HEK293 (cell line): ENCODE results near the gene DHRS4.

Experiments used
- CTCF ChIA-PET: fragments of 350-600 bp; formaldehyde crosslinking; extraction: SDS; loops from one replicate; lab custom pipeline; 2021; ENCODE audit warnings: antibody characterized with exemption; lab: Yijun Ruan, JAX
- POLR2A ChIA-PET: fragments of 300-600 bp; formaldehyde crosslinking; extraction: SDS; loops from one replicate; lab custom pipeline; 2020; ENCODE audit warnings: antibody characterized with exemption, inconsistent platforms; lab: Yijun Ruan, JAX
- H3K27ac ChIP-seq: fragments of 200-500 bp; sonication (Bioruptor generic); 2 replicates; pipeline ENCODE4 v1.5.1; 2014; ENCODE audit warnings: low read depth, low read length, control low read depth, inconsistent platforms; ENCODE audit errors: extremely low read depth
- H3K36me3 ChIP-seq, 2 experiments: fragments of 200-500 bp in 1 of 2; sonication (Bioruptor generic) in 1 of 2; 1 replicate in 1 of 2; 2 replicates in 1 of 2; pipeline ENCODE4 v1.5.1; 2014 to 2017; ENCODE audit warnings: inconsistent platforms in 2 of 2, low read length in 2 of 2; ENCODE audit not compliant: control insufficient read depth in 2 of 2, insufficient read depth in 1 of 2
- H3K4me1 ChIP-seq: fragments of 200-500 bp; sonication (Bioruptor generic); 2 replicates; pipeline ENCODE4 v1.5.1; 2014; ENCODE audit warnings: mild to moderate bottlenecking, low read length, inconsistent platforms; ENCODE audit not compliant: control insufficient read depth, insufficient read depth
- H3K4me3 ChIP-seq: 2 replicates; pipeline ENCODE4 v1.5.1; 2011; ENCODE audit warnings: low read depth, mild to moderate bottlenecking, control low read depth, low read length, moderate library complexity
- H3K9me3 ChIP-seq: fragments of 200-500 bp; sonication (Bioruptor generic); 2 replicates; pipeline ENCODE4 v1.5.1; 2014; ENCODE audit warnings: low read depth, low read length, inconsistent platforms; ENCODE audit not compliant: control insufficient read depth, insufficient read depth
- GLIS1 ChIP-seq: fragments of 450-650 bp; formaldehyde crosslinking; IDR thresholded peaks from 2 replicates; pipeline ENCODE4 v1.5.1; 2016; ENCODE audit warnings: missing biosample characterization, missing genetic modification characterization
- KLF16 ChIP-seq: fragments of 450-650 bp; formaldehyde crosslinking; IDR thresholded peaks from 2 replicates; pipeline ENCODE4 v1.5.1; 2017; ENCODE audit warnings: missing biosample characterization, missing genetic modification characterization
- SCRT2 ChIP-seq: fragments of 450-650 bp; formaldehyde crosslinking; IDR thresholded peaks from 2 replicates; pipeline ENCODE4 v1.5.1; 2016; ENCODE audit warnings: missing biosample characterization, missing genetic modification characterization
- ZBTB17 ChIP-seq: fragments of 450-650 bp; formaldehyde crosslinking; IDR thresholded peaks from 2 replicates; pipeline ENCODE4 v1.5.1; 2016; ENCODE audit warnings: missing biosample characterization, missing genetic modification characterization
- ZNF112 ChIP-seq: fragments of 450-650 bp; formaldehyde crosslinking; IDR thresholded peaks from 2 replicates; pipeline ENCODE4 v1.5.0; 2017; ENCODE audit warnings: missing biosample characterization, missing genetic modification characterization
- ZNF146 ChIP-seq: fragments of 450-650 bp; formaldehyde crosslinking; IDR thresholded peaks from 2 replicates; pipeline ENCODE4 v1.5.1; 2016; ENCODE audit warnings: missing biosample characterization, missing genetic modification characterization
- ZNF174 ChIP-seq: fragments of 450-650 bp; formaldehyde crosslinking; IDR thresholded peaks from 2 replicates; pipeline ENCODE4 v1.5.0; 2017; ENCODE audit warnings: missing biosample characterization, mild to moderate bottlenecking, missing genetic modification characterization
- ZNF302 ChIP-seq: fragments of 450-650 bp; formaldehyde crosslinking; IDR thresholded peaks from 2 replicates; pipeline ENCODE4 v1.5.1; 2016; ENCODE audit warnings: missing biosample characterization, missing genetic modification characterization, low read depth
- ZNF335 ChIP-seq: fragments of 450-650 bp; formaldehyde crosslinking; conservative IDR thresholded peaks from 2 replicates; pipeline ENCODE4 v1.5.1; 2016; ENCODE audit warnings: missing biosample characterization, missing genetic modification characterization
- ZNF426 ChIP-seq: fragments of 450-650 bp; formaldehyde crosslinking; IDR thresholded peaks from 2 replicates; pipeline ENCODE4 v1.5.1; 2017; ENCODE audit warnings: missing biosample characterization, missing genetic modification characterization, mild to moderate bottlenecking, inconsistent platforms, moderate library complexity
- ZNF596 ChIP-seq: fragments of 450-650 bp; IDR thresholded peaks from 2 replicates; pipeline ENCODE4 v1.5.0; 2018; ENCODE audit warnings: missing biosample characterization, mild to moderate bottlenecking, missing genetic modification characterization, moderate library complexity
- ZNF654 ChIP-seq: fragments of 450-650 bp; formaldehyde crosslinking; IDR thresholded peaks from 2 replicates; pipeline ENCODE4 v1.5.1; 2016; ENCODE audit warnings: low read depth, missing biosample characterization, missing genetic modification characterization
- ZNF776 ChIP-seq: fragments of 450-650 bp; formaldehyde crosslinking; IDR thresholded peaks from 2 replicates; pipeline ENCODE4 v1.5.0; 2017; ENCODE audit warnings: missing biosample characterization, missing genetic modification characterization, borderline replicate concordance
- TF ChIP-seq, protein P1 (sequence below): fragments of 450-650 bp; formaldehyde crosslinking; IDR thresholded peaks from 2 replicates; pipeline ENCODE4 v1.5.1; 2016; ENCODE audit warnings: missing biosample characterization, missing genetic modification characterization
- TF ChIP-seq, protein P2 (sequence below): fragments of 450-650 bp; formaldehyde crosslinking; IDR thresholded peaks from 2 replicates; pipeline ENCODE4 v1.5.1; 2016; ENCODE audit warnings: missing biosample characterization, missing genetic modification characterization
- TF ChIP-seq, protein P3 (sequence below): fragments of 450-650 bp; formaldehyde crosslinking; IDR thresholded peaks from 2 replicates; pipeline ENCODE4 v1.5.1; 2016; ENCODE audit warnings: missing biosample characterization, missing genetic modification characterization
- TF ChIP-seq, protein P4 (sequence below): fragments of 450-650 bp; formaldehyde crosslinking; IDR thresholded peaks from 2 replicates; pipeline ENCODE4 v1.5.1; 2016; ENCODE audit warnings: missing biosample characterization, missing genetic modification characterization, borderline replicate concordance
- TF ChIP-seq, protein P5 (sequence below): fragments of 450-650 bp; formaldehyde crosslinking; IDR thresholded peaks from 2 replicates; pipeline ENCODE4 v1.5.1; 2016; ENCODE audit warnings: missing biosample characterization, missing genetic modification characterization
- TF ChIP-seq, protein P6 (sequence below): fragments of 450-650 bp; formaldehyde crosslinking; IDR thresholded peaks from 2 replicates; pipeline ENCODE4 v1.5.1; 2016; ENCODE audit warnings: missing biosample characterization, missing genetic modification characterization

DHRS4 gene

DNA sequence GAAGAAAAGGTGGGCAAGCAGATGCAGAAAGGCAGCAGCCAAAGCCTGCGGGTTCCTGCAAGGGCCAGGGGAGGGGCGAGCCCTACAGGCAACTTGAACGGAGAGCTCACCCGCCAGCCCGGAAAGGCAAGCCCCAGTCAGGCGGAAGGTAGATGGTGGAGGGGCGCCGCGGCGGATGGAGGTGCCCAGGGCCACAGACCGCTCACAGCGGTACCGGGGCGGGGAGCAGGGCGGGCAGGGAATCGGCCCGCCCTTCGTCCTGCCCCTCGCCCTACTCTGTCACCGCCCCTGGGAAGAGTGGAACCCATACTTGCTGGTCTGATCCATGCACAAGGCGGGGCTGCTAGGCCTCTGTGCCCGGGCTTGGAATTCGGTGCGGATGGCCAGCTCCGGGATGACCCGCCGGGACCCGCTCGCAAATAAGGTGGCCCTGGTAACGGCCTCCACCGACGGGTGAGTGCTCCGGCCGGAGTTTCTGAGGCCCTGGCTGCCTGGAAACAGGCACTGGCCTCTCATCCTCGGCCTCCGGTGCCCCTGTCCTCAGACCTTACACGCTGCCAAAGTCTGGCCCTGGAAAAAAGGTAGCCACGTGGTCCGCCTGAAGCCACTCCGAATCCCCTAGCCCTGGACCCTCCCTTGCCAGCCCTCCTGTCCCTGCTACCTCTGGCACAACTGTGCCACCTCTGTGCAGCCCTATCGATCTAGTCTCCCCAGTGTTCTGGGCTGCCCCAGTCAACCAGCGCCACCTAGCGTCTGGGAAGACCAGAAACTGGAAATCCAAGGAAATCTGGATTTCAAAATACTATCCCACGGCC, at the start of gene DHRS4 (continued):
- TF ChIP-seq, protein P1, sequence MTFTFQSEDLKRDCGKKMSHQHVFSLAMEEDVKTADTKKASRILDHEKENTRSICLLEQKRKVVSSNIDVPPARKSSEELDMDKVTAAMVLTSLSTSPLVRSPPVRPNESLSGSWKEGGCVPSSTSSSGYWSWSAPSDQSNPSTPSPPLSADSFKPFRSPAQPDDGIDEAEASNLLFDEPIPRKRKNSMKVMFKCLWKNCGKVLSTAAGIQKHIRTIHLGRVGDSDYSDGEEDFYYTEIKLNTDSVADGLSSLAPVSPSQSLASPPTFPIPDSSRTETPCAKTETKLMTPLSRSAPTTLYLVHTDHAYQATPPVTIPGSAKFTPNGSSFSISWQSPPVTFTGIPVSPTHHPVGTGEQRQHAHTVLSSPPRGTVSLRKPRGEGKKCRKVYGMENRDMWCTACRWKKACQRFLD (tag by site-specific recombination): no peak

DNA sequence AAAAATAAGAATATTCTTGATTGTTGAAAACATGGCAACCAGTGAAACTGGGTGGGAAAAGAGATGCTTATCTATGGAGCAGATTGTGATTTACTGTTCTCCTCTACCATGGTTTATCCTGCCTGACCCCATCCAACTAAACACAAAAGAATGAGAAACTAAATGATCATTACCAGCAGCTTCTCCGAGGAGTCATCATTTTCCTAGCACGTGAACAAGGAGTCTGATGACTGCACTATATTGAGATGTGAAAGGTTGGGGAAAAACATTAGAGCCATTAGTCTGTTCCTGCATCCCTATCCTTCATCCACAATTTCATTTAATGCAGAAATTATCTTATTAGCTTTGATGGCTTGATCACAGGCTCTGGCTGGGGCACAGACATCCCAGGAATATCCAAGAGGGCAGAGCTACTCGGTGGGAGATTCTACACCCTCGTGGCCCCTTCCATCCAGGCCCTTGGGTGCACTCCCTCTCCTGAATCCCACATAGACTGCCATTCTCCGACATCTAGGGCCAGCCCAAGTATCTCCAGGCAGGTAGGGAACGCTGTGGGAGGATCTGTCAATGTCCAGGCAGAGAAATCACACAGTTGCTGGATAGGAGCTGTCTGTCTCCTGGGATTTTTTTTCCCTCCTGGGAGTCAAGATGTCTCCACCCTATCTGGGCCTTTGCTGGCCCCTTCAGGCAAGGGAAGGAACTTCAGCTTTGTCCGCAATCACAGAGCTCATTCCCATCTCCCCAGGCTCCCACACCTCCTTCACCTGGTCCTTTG, 43.3 kb upstream of the DHRS4 start:
- POLR2A ChIA-PET: no interaction called here

More for the DNA sequence above, 43.3 kb upstream of the DHRS4 start:
- H3K9me3 ChIP-seq: no peaks in the 10 kb centered on the region
- no peaks in the 10 kb centered on the region for H3K36me3 ChIP-seq
- H3K4me1 ChIP-seq: no peaks in the 10 kb centered on the region
- CTCF ChIA-PET: interaction anchor here (0.5 to 7.4 kb wide), 44 partner anchors 10 to 351 kb away, joined by 3 to 93 read pairs (median 4); partner anchors contain the start of genes DHRS2 and DHRS4
- TF ChIP-seq, protein P2, sequence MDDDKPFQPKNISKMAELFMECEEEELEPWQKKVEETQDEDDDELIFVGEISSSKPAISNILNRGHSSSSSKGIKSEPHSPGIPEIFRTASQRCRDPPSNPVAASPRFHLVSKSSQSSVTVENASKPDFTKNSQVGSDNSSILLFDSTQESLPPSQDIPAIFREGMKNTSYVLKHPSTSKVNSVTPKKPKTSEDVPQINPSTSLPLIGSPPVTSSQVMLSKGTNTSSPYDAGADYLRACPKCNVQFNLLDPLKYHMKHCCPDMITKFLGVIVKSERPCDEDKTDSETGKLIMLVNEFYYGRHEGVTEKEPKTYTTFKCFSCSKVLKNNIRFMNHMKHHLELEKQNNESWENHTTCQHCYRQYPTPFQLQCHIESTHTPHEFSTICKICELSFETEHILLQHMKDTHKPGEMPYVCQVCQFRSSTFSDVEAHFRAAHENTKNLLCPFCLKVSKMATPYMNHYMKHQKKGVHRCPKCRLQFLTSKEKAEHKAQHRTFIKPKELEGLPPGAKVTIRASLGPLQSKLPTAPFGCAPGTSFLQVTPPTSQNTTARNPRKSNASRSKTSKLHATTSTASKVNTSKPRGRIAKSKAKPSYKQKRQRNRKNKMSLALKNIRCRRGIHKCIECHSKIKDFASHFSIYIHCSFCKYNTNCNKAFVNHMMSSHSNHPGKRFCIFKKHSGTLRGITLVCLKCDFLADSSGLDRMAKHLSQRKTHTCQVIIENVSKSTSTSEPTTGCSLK (tag by site-specific recombination): no peak
- TF ChIP-seq ZNF302: no peak
- TF ChIP-seq, protein P3, sequence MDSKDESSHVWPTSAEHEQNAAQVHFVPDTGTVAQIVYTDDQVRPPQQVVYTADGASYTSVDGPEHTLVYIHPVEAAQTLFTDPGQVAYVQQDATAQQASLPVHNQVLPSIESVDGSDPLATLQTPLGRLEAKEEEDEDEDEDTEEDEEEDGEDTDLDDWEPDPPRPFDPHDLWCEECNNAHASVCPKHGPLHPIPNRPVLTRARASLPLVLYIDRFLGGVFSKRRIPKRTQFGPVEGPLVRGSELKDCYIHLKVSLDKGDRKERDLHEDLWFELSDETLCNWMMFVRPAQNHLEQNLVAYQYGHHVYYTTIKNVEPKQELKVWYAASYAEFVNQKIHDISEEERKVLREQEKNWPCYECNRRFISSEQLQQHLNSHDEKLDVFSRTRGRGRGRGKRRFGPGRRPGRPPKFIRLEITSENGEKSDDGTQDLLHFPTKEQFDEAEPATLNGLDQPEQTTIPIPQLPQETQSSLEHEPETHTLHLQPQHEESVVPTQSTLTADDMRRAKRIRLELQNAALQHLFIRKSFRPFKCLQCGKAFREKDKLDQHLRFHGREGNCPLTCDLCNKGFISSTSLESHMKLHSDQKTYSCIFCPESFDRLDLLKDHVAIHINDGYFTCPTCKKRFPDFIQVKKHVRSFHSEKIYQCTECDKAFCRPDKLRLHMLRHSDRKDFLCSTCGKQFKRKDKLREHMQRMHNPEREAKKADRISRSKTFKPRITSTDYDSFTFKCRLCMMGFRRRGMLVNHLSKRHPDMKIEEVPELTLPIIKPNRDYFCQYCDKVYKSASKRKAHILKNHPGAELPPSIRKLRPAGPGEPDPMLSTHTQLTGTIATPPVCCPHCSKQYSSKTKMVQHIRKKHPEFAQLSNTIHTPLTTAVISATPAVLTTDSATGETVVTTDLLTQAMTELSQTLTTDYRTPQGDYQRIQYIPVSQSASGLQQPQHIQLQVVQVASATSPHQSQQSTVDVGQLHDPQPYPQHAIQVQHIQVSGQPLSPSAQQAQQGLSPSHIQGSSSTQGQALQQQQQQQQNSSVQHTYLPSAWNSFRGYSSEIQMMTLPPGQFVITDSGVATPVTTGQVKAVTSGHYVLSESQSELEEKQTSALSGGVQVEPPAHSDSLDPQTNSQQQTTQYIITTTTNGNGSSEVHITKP: peak; percentile 54
- 0 out of 2 replicates have a peak, but pooled peaks have one; percentile 18 for TF ChIP-seq ZBTB17 (tag by site-specific recombination)
- peak; percentile 46 for TF ChIP-seq ZNF654 (tag by site-specific recombination)
- TF ChIP-seq, protein P4, sequence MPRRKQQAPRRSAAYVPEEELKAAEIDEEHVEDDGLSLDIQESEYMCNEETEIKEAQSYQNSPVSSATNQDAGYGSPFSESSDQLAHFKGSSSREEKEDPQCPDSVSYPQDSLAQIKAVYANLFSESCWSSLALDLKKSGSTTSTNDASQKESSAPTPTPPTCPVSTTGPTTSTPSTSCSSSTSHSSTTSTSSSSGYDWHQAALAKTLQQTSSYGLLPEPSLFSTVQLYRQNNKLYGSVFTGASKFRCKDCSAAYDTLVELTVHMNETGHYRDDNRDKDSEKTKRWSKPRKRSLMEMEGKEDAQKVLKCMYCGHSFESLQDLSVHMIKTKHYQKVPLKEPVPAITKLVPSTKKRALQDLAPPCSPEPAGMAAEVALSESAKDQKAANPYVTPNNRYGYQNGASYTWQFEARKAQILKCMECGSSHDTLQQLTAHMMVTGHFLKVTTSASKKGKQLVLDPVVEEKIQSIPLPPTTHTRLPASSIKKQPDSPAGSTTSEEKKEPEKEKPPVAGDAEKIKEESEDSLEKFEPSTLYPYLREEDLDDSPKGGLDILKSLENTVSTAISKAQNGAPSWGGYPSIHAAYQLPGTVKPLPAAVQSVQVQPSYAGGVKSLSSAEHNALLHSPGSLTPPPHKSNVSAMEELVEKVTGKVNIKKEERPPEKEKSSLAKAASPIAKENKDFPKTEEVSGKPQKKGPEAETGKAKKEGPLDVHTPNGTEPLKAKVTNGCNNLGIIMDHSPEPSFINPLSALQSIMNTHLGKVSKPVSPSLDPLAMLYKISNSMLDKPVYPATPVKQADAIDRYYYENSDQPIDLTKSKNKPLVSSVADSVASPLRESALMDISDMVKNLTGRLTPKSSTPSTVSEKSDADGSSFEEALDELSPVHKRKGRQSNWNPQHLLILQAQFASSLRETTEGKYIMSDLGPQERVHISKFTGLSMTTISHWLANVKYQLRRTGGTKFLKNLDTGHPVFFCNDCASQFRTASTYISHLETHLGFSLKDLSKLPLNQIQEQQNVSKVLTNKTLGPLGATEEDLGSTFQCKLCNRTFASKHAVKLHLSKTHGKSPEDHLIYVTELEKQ (tag by site-specific recombination): no peak
- no peak for TF ChIP-seq ZNF776
- TF ChIP-seq ZNF335 (tag by site-specific recombination): no peak
- peak; percentile 23; the same call in 1 of the 2 replicates for TF ChIP-seq GLIS1 (tag by site-specific recombination)
- TF ChIP-seq, protein P5, sequence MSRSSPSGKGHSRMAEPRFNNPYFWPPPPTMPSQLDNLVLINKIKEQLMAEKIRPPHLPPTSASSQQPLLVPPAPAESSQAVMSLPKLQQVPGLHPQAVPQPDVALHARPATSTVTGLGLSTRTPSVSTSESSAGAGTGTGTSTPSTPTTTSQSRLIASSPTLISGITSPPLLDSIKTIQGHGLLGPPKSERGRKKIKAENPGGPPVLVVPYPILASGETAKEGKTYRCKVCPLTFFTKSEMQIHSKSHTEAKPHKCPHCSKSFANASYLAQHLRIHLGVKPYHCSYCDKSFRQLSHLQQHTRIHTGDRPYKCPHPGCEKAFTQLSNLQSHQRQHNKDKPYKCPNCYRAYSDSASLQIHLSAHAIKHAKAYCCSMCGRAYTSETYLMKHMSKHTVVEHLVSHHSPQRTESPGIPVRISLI (tag by site-specific recombination): peak; percentile 45; the same call in 1 of the 2 replicates
- TF ChIP-seq ZNF146 (tag by site-specific recombination): no peak
- no peak for TF ChIP-seq ZNF112
- TF ChIP-seq ZNF426 (tag by site-specific recombination): no peak
- no peak for TF ChIP-seq ZNF174 (tag by site-specific recombination)
- TF ChIP-seq KLF16 (tag by site-specific recombination): no peak
- no peak for TF ChIP-seq SCRT2 (tag by site-specific recombination)
- no peak for TF ChIP-seq ZNF596 (tag by site-specific recombination)
- TF ChIP-seq, protein P6, sequence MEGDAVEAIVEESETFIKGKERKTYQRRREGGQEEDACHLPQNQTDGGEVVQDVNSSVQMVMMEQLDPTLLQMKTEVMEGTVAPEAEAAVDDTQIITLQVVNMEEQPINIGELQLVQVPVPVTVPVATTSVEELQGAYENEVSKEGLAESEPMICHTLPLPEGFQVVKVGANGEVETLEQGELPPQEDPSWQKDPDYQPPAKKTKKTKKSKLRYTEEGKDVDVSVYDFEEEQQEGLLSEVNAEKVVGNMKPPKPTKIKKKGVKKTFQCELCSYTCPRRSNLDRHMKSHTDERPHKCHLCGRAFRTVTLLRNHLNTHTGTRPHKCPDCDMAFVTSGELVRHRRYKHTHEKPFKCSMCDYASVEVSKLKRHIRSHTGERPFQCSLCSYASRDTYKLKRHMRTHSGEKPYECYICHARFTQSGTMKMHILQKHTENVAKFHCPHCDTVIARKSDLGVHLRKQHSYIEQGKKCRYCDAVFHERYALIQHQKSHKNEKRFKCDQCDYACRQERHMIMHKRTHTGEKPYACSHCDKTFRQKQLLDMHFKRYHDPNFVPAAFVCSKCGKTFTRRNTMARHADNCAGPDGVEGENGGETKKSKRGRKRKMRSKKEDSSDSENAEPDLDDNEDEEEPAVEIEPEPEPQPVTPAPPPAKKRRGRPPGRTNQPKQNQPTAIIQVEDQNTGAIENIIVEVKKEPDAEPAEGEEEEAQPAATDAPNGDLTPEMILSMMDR: 0 out of 2 replicates have a peak, but pooled peaks have one; percentile 12
- H3K4me3 ChIP-seq: no peak overlapping the region
- H3K27ac ChIP-seq: no peak overlapping the region
